ENCODE measurements around the gene RNU2-1. TPM values are rescaled to one million over a fixed set of nuclear protein-coding genes. Genes with fewer than 3 reads are reported as not detected.
A peak's percentile ranks its signal among the peaks of the same experiment; 100 is the strongest.
"Not testable (repeated sequence)": the region's sequence is repeated elsewhere in the genome, so short reads cannot be mapped to it uniquely, and the experiment has no call there.

The RNU2-1 gene
- total and polyA plus RNA-seq, 9 donors: 1.1 to 2.6 (median 2.5) TPM; not detected in 6

- H3K27ac ChIP-seq (ENCODE audit: low read length): no peak overlapping the region
- H3K4me3 ChIP-seq (ENCODE audit: low read length): no peak overlapping the region
- H3K36me3 ChIP-seq (ENCODE audit: control insufficient read depth, insufficient read depth, low read length): peaks cover 53% of the 10 kb centered on the region
- H3K27me3 ChIP-seq (ENCODE audit: control insufficient read depth, insufficient read depth, low read length): no peaks in the 10 kb centered on the region
- 83% methylated on average over 1 of the region's 4 CpGs for WGBS (ENCODE audit: insufficient coverage)
- no peaks in the 10 kb centered on the region for H3K9me3 ChIP-seq (replicated peaks; ENCODE audit: control insufficient read depth, low read depth, low read length)
- no peak for DNase-seq
- H3K4me1 ChIP-seq (ENCODE audit: control insufficient read depth, insufficient read depth, low read length): peaks cover 18% of the 10 kb centered on the region
These were observed 17.4 kb downstream of the RNU2-1 start for GRCh38 chr17:43216369-43216761.

GRCh38 chr17:43215341-43215740 is 18.4 kb downstream of the RNU2-1 start:
- H3K4me3 ChIP-seq (ENCODE audit: low read length): no peak overlapping the region
- no peak for DNase-seq
- no peaks in the 10 kb centered on the region for H3K27me3 ChIP-seq (ENCODE audit: control insufficient read depth, insufficient read depth, low read length)
- 80% methylated on average over 1 of the region's 3 CpGs for whole genome bisulfite sequencing (ENCODE audit: insufficient coverage)
- peaks cover 45% of the 10 kb centered on the region for H3K36me3 ChIP-seq (ENCODE audit: control insufficient read depth, insufficient read depth, low read length)
- H3K27ac ChIP-seq (ENCODE audit: low read length): no peak overlapping the region
- H3K9me3 ChIP-seq (replicated peaks; ENCODE audit: control insufficient read depth, low read depth, low read length): no peaks in the 10 kb centered on the region
- H3K4me1 ChIP-seq (ENCODE audit: control insufficient read depth, insufficient read depth, low read length): peaks cover 20% of the 10 kb centered on the region

GRCh38 chr17:43213545-43213944 is 20.2 kb downstream of the RNU2-1 start:
- H3K4me1 ChIP-seq (ENCODE audit: control insufficient read depth, insufficient read depth, low read length): peaks cover 20% of the 10 kb centered on the region
- no peak overlapping the region for H3K27ac ChIP-seq (ENCODE audit: low read length)
- H3K4me3 ChIP-seq (ENCODE audit: low read length): no peak overlapping the region
- no peaks in the 10 kb centered on the region for H3K9me3 ChIP-seq (replicated peaks; ENCODE audit: control insufficient read depth, low read depth, low read length)
- WGBS (ENCODE audit: insufficient coverage): 83% methylated on average over 1 of the region's 2 CpGs
- no peak for DNase-seq
- H3K36me3 ChIP-seq (ENCODE audit: control insufficient read depth, insufficient read depth, low read length): peaks cover 43% of the 10 kb centered on the region
- no peaks in the 10 kb centered on the region for H3K27me3 ChIP-seq (ENCODE audit: control insufficient read depth, insufficient read depth, low read length)

- Histone ChIP-seq H3K9me3 (replicated peaks; ENCODE audit: control insufficient read depth, low read depth, low read length) (no peaks in the 10 kb centered on the region), H3K4me3 (ENCODE audit: low read length) (peak overlapping the region; percentile 77), H3K27me3 (ENCODE audit: control insufficient read depth, insufficient read depth, low read length) (no peaks in the 10 kb centered on the region), H3K4me1 (ENCODE audit: control insufficient read depth, insufficient read depth, low read length) (peaks cover 20% of the 10 kb centered on the region), H3K27ac (ENCODE audit: low read length) (peak overlapping the region; percentile 92), H3K36me3 (ENCODE audit: control insufficient read depth, insufficient read depth, low read length) (peaks cover 42% of the 10 kb centered on the region)
- peak; percentile 68 for DNase-seq
- 64% methylated on average over 6 of the region's 7 CpGs for WGBS (ENCODE audit: insufficient coverage)
These were observed 20.9 kb downstream of the RNU2-1 start for GRCh38 chr17:43212641-43213490.

GRCh38 chr17:43211480-43212402 is 22.0 kb downstream of the RNU2-1 start, which contains the start of gene TMEM106A:
TSS of gene TMEM106A (plus strand) at chr17:43211875. CDS start at chr17:43213042, 1,167 bp downstream.
- Histone ChIP-seq H3K4me3 (ENCODE audit: low read length) (peak within 1 kb of the TSS; percentile 77), H3K9me3 (replicated peaks; ENCODE audit: control insufficient read depth, low read depth, low read length) (no peaks in the 10 kb centered on the region), H3K36me3 (ENCODE audit: control insufficient read depth, insufficient read depth, low read length) (peaks cover 39% of the 10 kb centered on the region), H3K27ac (ENCODE audit: low read length) (peak within 1 kb of the TSS; percentile 92), H3K4me1 (ENCODE audit: control insufficient read depth, insufficient read depth, low read length) (peaks cover 20% of the 10 kb centered on the region), H3K27me3 (ENCODE audit: control insufficient read depth, insufficient read depth, low read length) (no peaks in the 10 kb centered on the region)
- 0% methylated on average over 22 of the region's 54 CpGs for WGBS (ENCODE audit: insufficient coverage)
- peak; percentile 94 for DNase-seq

- WGBS (ENCODE audit: insufficient coverage): 20% methylated on average over 1 of the region's 2 CpGs
- Histone ChIP-seq H3K4me3 (ENCODE audit: low read length) (peak overlapping the region; percentile 77), H3K27me3 (ENCODE audit: control insufficient read depth, insufficient read depth, low read length) (no peaks in the 10 kb centered on the region), H3K27ac (ENCODE audit: low read length) (peak overlapping the region; percentile 92), H3K9me3 (replicated peaks; ENCODE audit: control insufficient read depth, low read depth, low read length) (no peaks in the 10 kb centered on the region), H3K4me1 (ENCODE audit: control insufficient read depth, insufficient read depth, low read length) (peaks cover 17% of the 10 kb centered on the region), H3K36me3 (ENCODE audit: control insufficient read depth, insufficient read depth, low read length) (peaks cover 33% of the 10 kb centered on the region)
- DNase-seq: no peak
These were observed 22.7 kb downstream of the RNU2-1 start for GRCh38 chr17:43211123-43211479.

GRCh38 chr17:43210576-43210975 is 23.2 kb downstream of the RNU2-1 start:
- H3K4me3 ChIP-seq (ENCODE audit: low read length): no peak overlapping the region
- peak overlapping the region; percentile 92 for H3K27ac ChIP-seq (ENCODE audit: low read length)
- no peaks in the 10 kb centered on the region for H3K9me3 ChIP-seq (replicated peaks; ENCODE audit: control insufficient read depth, low read depth, low read length)
- DNase-seq: no peak
- no CpG with 5 or more reads among the region's 3 CpGs for WGBS (ENCODE audit: insufficient coverage)
- H3K27me3 ChIP-seq (ENCODE audit: control insufficient read depth, insufficient read depth, low read length): no peaks in the 10 kb centered on the region
- peaks cover 28% of the 10 kb centered on the region for H3K36me3 ChIP-seq (ENCODE audit: control insufficient read depth, insufficient read depth, low read length)
- peaks cover 17% of the 10 kb centered on the region for H3K4me1 ChIP-seq (ENCODE audit: control insufficient read depth, insufficient read depth, low read length)

GRCh38 chr17:43203013-43203412 is 30.8 kb downstream of the RNU2-1 start:
- not testable (repeated sequence) for H3K4me1 ChIP-seq (ENCODE audit: control insufficient read depth, insufficient read depth, low read length); H3K27me3 ChIP-seq (ENCODE audit: control insufficient read depth, insufficient read depth, low read length); H3K9me3 ChIP-seq (replicated peaks; ENCODE audit: control insufficient read depth, low read depth, low read length); DNase-seq; H3K4me3 ChIP-seq (ENCODE audit: low read length); H3K27ac ChIP-seq (ENCODE audit: low read length)
- WGBS (ENCODE audit: insufficient coverage): 100% methylated on average over 1 of the region's 3 CpGs
- peaks cover 60% of the 10 kb centered on the region for H3K36me3 ChIP-seq (ENCODE audit: control insufficient read depth, insufficient read depth, low read length)

GRCh38 chr17:43200127-43200526 is 33.6 kb downstream of the RNU2-1 start:
- Histone ChIP-seq H3K4me1 (ENCODE audit: control insufficient read depth, insufficient read depth, low read length) (no peaks in the 10 kb centered on the region), H3K36me3 (ENCODE audit: control insufficient read depth, insufficient read depth, low read length) (peaks cover 60% of the 10 kb centered on the region), H3K27ac (ENCODE audit: low read length) (no peak overlapping the region), H3K9me3 (replicated peaks; ENCODE audit: control insufficient read depth, low read depth, low read length) (no peaks in the 10 kb centered on the region), H3K27me3 (ENCODE audit: control insufficient read depth, insufficient read depth, low read length) (no peaks in the 10 kb centered on the region), H3K4me3 (ENCODE audit: low read length) (no peak overlapping the region)
- WGBS (ENCODE audit: insufficient coverage): 82% methylated on average over 2 of the region's 4 CpGs
- no peak for DNase-seq

- DNase-seq: no peak
- Histone ChIP-seq H3K9me3 (replicated peaks; ENCODE audit: control insufficient read depth, low read depth, low read length) (no peaks in the 10 kb centered on the region), H3K4me1 (ENCODE audit: control insufficient read depth, insufficient read depth, low read length) (no peaks in the 10 kb centered on the region), H3K27ac (ENCODE audit: low read length) (no peak overlapping the region), H3K36me3 (ENCODE audit: control insufficient read depth, insufficient read depth, low read length) (peaks cover 62% of the 10 kb centered on the region), H3K27me3 (ENCODE audit: control insufficient read depth, insufficient read depth, low read length) (no peaks in the 10 kb centered on the region), H3K4me3 (ENCODE audit: low read length) (no peak overlapping the region)
- 90% methylated on average over 2 of the region's 2 CpGs for WGBS (ENCODE audit: insufficient coverage)
These were observed 34.1 kb downstream of the RNU2-1 start for GRCh38 chr17:43199633-43200032.
